GM21786 (cell line): ENCODE results near the gene GAST.
"Not testable (repeated sequence)": the region's sequence is repeated elsewhere in the genome, so short reads cannot be mapped to it uniquely, and the experiment has no call there.

ENCODE experiments used
- ATAC-seq: cut with Tn5 transposase; IDR thresholded peaks from one replicate; pipeline ENCODE4 v1.9.1; 2021; ENCODE audit not compliant: unreplicated experiment

Gene GAST

GRCh38 chr17:41683441-41684007, 28.6 kb upstream of the GAST start:
- no peak for ATAC-seq

GRCh38 chr17:41684035-41684434, 28.1 kb upstream of the GAST start:
- no peak for ATAC-seq

GRCh38 chr17:41685753-41686152, 26.4 kb upstream of the GAST start:
- not testable (repeated sequence) for ATAC-seq

GRCh38 chr17:41686281-41686680, 25.9 kb upstream of the GAST start:
- no peak for ATAC-seq

GRCh38 chr17:41687828-41688640, 24.1 kb upstream of the GAST start:
- no peak for ATAC-seq

GRCh38 chr17:41688641-41689496, 23.3 kb upstream of the GAST start, which contains the start of gene EIF1:
Gene EIF1, plus strand, starts transcription at chr17:41688885. Its CDS starts 154 bp downstream, at chr17:41689039.
- ATAC-seq: peak; percentile 67

- ATAC-seq: no peak
Observed at GRCh38 chr17:41689497-41690299, 22.4 kb upstream of the GAST start.

- ATAC-seq: no peak
Observed at GRCh38 chr17:41690497-41690896, 21.6 kb upstream of the GAST start.

GRCh38 chr17:41691031-41691777, 20.9 kb upstream of the GAST start:
- ATAC-seq: no peak

- no peak for ATAC-seq
Observed at GRCh38 chr17:41692722-41693521, 19.2 kb upstream of the GAST start.

GRCh38 chr17:41695134-41695661, 16.9 kb upstream of the GAST start:
- no peak for ATAC-seq

GRCh38 chr17:41695954-41696757, 16.0 kb upstream of the GAST start:
- ATAC-seq: no peak

- ATAC-seq: no peak
Observed at GRCh38 chr17:41697122-41697962, 14.8 kb upstream of the GAST start.

GRCh38 chr17:41700843-41701242, 11.3 kb upstream of the GAST start:
- ATAC-seq: not testable (repeated sequence)

- ATAC-seq: no peak
Observed at GRCh38 chr17:41702712-41703111, 9.4 kb upstream of the GAST start.

GRCh38 chr17:41705271-41705991, 6.7 kb upstream of the GAST start:
- no peak for ATAC-seq
